Effector CD8-positive, alpha-beta T cell (primary cell): ENCODE results near the gene TRPM2.

ENCODE experiments used
- DNase-seq: peaks from one replicate; lab custom pipeline; 2025; lab: John Stamatoyannopoulos, UW

The TRPM2 gene

GRCh38 chr21:44322621-44323325 is 30.6 kb upstream of the TRPM2 start:
- DNase-seq, result no peak

- DNase-seq, result no peak
Measured at GRCh38 chr21:44323591-44323990, 29.8 kb upstream of the TRPM2 start.

- no peak for DNase-seq
Measured at GRCh38 chr21:44324106-44324853, 29.1 kb upstream of the TRPM2 start.

- no peak for DNase-seq
Measured at GRCh38 chr21:44324854-44325107, 28.6 kb upstream of the TRPM2 start.

- no peak for DNase-seq
Measured at GRCh38 chr21:44325386-44326271, 27.8 kb upstream of the TRPM2 start.

GRCh38 chr21:44326272-44326647 is 27.2 kb upstream of the TRPM2 start:
- DNase-seq, result no peak

GRCh38 chr21:44326716-44327602 is 26.5 kb upstream of the TRPM2 start:
- DNase-seq, result no peak

- no peak for DNase-seq
Measured at GRCh38 chr21:44327603-44327974, 25.8 kb upstream of the TRPM2 start.

GRCh38 chr21:44328242-44328895 is 25.1 kb upstream of the TRPM2 start:
- no peak for DNase-seq

- DNase-seq, result no peak
Measured at GRCh38 chr21:44329086-44329889, 24.1 kb upstream of the TRPM2 start.

GRCh38 chr21:44329971-44330681 is 23.3 kb upstream of the TRPM2 start:
- DNase-seq, result no peak

GRCh38 chr21:44330698-44331097 is 22.7 kb upstream of the TRPM2 start:
- DNase-seq, result no peak

GRCh38 chr21:44331209-44331608 is 22.2 kb upstream of the TRPM2 start:
- no peak for DNase-seq

GRCh38 chr21:44331650-44332307 is 21.6 kb upstream of the TRPM2 start:
- no peak for DNase-seq

GRCh38 chr21:44332383-44332782 is 21.0 kb upstream of the TRPM2 start:
- DNase-seq, result no peak

- no peak for DNase-seq
Measured at GRCh38 chr21:44332965-44333364, 20.5 kb upstream of the TRPM2 start.

GRCh38 chr21:44333509-44334328 is 19.7 kb upstream of the TRPM2 start:
- no peak for DNase-seq

GRCh38 chr21:44334329-44335030 is 18.9 kb upstream of the TRPM2 start:
- no peak for DNase-seq
